ENCODE results near the gene PCSK5. TPM values are rescaled to one million over a fixed set of nuclear protein-coding genes. Genes with fewer than 3 reads are reported as not detected.

The PCSK5 gene
- polyA plus RNA-seq, 3 donors, result 14.4 to 17.8 (median 17.3) TPM

GRCh38 chr9:76137931-76138330 is 247.5 kb downstream of the PCSK5 start:
- no peak for DNase-seq (ENCODE audit: extremely low read depth in 1 of 11, low read depth in 9 of 11, low spot score in 4 of 11)

DNA sequence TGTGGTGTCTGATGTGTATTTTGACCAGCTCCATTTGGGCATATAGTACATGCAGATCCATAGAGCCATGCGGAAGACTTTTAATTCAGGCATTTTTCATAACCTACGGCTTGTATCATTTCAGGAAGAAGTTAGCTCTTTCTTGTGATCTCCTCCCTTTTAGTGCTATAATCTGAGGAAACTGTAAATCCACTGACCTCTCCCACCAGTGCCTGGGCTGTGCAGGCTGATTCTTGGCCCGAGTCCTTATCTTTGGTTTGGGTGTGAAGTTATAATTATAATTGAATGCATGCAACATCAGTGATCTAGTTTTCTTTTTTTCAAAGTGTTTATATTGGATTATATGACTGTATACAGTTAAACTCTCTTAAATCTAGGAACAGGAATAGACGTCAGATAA is 247.9 kb downstream of the PCSK5 start:
- DNase-seq (ENCODE audit: extremely low read depth in 1 of 11, low read depth in 9 of 11, low spot score in 4 of 11), result no peak

DNA sequence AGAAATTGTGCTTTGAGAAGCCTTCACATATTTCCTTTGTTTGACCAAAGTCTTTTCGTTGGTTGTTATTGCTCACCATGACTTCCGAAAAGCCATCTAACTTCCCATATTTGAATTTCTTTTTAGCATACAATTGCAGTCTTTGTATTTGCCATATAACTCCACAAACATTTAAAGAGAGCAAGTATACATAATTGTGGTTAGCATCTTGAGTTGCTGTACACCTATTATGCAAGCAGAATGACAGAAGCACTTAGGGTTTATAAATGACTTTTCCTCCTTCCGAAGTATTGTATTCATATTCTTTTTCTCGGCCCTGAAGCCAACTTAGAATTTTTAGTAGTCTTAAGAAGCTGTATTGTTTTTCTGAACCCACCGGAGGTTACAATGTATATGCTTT is 253.4 kb downstream of the PCSK5 start:
- no peak for DNase-seq (ENCODE audit: extremely low read depth in 1 of 11, low read depth in 9 of 11, low spot score in 4 of 11)

DNA sequence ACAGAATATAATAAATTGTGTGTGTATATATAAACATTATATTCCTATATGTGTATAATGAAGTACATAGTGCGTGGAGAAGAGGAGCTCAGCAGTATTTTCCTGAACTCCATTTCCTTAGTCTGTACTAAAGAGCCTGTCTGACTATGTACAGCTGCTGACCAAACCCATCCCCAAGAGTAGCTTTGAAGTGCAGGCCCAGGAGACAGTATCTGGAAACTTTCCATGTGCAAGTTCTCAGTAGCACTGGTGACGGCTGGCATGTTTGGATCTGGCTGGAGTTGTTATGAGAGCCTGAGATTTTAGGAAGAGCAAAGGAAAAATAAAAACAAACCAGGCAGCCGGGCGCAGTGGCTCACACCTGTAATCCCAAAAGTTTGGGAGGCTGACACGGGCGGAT is 259.5 kb downstream of the PCSK5 start:
- DNase-seq (ENCODE audit: extremely low read depth in 1 of 11, low read depth in 9 of 11, low spot score in 4 of 11), result no peak

DNA sequence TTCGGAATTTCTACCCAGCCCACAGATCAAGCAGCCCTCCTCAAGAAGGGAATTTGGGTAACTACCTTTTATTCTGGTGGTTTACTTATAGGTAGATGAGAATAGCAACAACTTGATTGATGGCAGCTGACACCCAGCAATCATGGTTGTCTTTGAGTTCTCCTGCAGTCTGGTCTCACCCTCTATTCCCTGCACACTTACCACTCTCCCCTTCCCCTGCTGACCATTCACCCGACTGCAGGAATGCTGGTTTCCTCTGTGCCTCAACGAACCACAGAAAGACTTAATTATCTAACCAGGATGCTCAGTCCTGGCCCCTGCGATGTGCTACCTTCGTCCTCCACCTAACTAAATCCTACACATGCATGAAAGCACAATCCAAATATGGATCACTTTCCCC is 260.8 kb downstream of the PCSK5 start:
- no peak for DNase-seq (ENCODE audit: extremely low read depth in 1 of 11, low read depth in 9 of 11, low spot score in 4 of 11)

- DNase-seq (ENCODE audit: extremely low read depth in 1 of 11, low read depth in 9 of 11, low spot score in 4 of 11), result no peak
Measured at GRCh38 chr9:76153339-76153738, 262.9 kb downstream of the PCSK5 start.

DNA sequence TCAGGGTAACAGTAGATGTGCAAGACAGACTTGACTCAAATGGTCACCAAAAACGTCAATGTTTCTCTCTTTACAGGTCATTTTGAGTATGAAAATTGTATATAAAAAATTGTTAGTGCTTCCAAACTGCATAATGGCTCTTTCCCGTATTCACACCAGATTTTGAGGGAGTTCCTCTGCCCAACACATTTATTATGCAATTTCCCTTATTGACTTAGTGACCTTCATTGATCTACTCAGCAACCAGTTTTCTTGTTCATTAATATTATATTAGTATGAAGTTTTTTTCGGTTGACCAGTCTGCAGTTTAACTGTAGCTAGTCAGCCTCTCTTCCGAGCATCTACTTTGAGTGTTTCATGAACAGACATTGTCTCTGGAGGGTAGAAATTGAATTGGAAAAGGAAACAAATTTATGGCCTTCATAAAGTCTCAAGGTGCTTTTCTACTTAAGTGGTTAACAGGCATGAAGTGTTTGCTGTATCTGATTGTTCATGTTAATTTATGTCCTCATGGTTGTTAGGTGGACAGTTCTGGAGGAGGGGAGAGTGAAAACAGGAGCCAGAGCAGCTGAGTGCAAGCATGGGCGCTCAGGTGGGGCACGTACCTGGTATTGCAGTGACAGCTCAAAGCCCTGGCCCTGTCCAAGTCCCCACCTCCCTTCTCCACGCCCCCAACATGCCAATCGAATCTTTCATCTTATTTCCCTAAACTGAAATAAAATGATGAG is 263.6 kb downstream of the PCSK5 start:
- DNase-seq (ENCODE audit: extremely low read depth in 1 of 11, low read depth in 9 of 11, low spot score in 4 of 11), result peak in 1 of 11 donors; percentile 28

- no peak for DNase-seq (ENCODE audit: extremely low read depth in 1 of 11, low read depth in 9 of 11, low spot score in 4 of 11)
Measured at GRCh38 chr9:76155361-76155760, 264.9 kb downstream of the PCSK5 start.

DNA sequence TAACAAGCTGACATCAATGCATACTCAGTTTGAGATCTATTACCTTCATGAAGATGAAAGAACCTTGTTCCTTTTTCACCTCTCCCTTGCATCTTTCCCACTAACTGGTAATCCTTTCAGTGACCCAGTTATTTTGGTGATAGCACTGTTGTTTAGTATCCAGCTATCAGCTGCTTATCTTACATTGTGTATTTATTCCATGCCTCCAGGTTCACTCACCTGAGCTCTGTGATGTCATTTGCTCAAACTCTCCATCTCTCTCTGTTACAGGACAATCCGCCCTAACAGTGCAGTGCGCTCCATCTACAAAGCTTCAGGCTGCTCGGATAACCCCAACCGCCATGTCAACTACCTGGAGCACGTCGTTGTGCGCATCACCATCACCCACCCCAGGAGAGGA is 268.2 kb downstream of the PCSK5 start:
- no peak for DNase-seq (ENCODE audit: extremely low read depth in 1 of 11, low read depth in 9 of 11, low spot score in 4 of 11)

- no peak for DNase-seq (ENCODE audit: extremely low read depth in 1 of 11, low read depth in 9 of 11, low spot score in 4 of 11)
Measured at GRCh38 chr9:76159293-76159926, 268.9 kb downstream of the PCSK5 start.

GRCh38 chr9:76161106-76161505 is 270.6 kb downstream of the PCSK5 start:
- no peak for DNase-seq (ENCODE audit: extremely low read depth in 1 of 11, low read depth in 9 of 11, low spot score in 4 of 11)

- peak in 4 of 11 donors; percentile 22 to 48 (median 42) for DNase-seq (ENCODE audit: extremely low read depth in 1 of 11, low read depth in 9 of 11, low spot score in 4 of 11)
Measured at GRCh38 chr9:76161541-76161940, 271.1 kb downstream of the PCSK5 start.

GRCh38 chr9:76162086-76162730 is 271.7 kb downstream of the PCSK5 start:
- DNase-seq (ENCODE audit: extremely low read depth in 1 of 11, low read depth in 9 of 11, low spot score in 4 of 11), result no peak

DNA sequence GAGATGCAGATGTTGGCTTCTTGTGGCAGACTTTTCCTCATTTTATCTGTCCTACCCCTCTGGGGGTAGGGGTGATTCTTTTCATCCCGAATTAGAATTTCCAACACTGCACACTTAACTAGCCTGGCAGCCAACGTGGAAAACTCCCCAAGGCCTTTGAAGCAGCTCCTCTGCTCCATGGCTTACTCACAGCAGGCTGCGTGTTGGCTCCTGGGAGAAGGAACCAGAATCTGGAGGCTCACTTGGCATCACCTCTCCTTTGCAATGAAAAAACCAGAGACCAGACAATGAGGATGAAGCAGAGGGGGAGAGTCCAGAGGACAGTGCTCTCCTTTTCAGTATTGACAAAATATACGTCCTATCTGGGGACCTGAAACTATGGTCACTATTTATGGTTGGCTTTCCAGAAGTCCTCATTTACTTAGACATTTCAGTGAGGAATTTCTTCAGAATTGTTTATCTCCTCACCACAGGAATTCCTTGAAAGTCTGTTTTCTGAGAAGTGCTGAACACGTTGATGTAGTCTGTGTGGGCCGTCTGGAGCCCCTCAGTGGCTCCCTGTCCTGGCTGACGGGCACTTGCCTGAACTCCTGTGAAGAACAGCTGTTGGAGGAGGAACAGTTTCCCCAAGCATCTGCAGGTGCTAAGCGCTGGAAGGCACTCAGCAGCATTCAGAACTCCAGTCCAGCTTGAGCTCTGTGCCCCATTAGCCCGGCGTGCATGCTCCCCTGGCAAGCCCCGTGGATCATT is 272.5 kb downstream of the PCSK5 start:
- no peak for DNase-seq (ENCODE audit: extremely low read depth in 1 of 11, low read depth in 9 of 11, low spot score in 4 of 11)

DNA sequence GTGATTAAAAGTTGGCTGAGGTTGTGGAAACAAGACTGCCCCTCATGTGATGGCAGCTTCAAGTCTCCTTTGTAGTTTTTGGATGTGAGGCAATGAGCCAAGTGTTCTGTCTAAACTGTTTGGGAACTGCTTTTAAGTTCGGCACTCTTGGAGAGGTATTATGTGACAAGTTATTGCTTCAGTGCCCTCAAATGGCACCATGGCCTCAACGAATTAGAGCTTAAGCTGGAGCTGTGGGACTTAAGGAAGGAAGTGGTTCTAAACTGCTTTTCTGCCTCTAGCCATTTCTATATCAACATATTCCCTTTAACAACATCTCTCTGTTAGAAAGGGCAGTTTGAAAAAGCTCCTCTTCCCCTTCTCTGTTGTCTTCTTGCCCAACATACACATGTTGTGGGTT is 276.1 kb downstream of the PCSK5 start:
- peak in 4 of 11 donors; percentile 30 to 44 (median 38) for DNase-seq (ENCODE audit: extremely low read depth in 1 of 11, low read depth in 9 of 11, low spot score in 4 of 11)

DNA sequence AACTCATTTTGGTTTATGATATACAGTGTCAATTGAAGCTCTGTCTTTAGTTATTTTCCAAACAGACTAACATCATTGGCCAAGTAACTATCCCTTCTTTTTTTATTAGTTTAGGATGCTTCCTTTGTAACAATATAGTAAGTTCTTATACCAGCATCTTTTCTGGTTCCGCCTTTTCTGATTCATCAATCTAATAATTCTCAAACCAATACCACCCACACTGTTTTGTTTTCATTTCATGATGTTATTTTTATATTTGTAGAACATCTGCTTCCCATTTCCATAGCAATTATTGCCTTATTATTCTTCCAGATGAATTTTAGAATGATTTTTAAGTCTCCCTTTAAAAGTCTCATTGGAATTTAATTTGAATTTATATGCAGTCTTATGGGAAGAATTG is 285.7 kb downstream of the PCSK5 start:
- no peak for DNase-seq (ENCODE audit: extremely low read depth in 1 of 11, low read depth in 9 of 11, low spot score in 4 of 11)

DNA sequence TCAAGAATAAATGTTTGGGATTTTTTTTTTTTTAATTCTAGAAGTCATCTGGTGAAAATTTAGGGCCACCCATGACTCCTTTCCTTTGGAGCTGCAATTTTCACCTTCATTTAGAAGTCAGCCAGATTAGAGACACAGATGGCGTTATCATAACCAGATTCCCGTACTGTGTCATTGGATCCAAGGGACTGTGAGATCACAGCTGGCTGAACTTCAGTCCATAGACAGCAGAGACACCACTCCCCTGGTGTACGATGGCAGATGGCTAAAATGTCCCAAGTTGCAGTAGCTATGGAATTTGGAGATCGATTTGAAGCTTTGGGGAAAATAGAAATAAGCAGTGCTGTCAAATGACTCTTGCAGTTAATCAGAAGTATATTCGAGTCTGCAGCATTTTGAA is 287.5 kb downstream of the PCSK5 start:
- no peak for DNase-seq (ENCODE audit: extremely low read depth in 1 of 11, low read depth in 9 of 11, low spot score in 4 of 11)

DNA sequence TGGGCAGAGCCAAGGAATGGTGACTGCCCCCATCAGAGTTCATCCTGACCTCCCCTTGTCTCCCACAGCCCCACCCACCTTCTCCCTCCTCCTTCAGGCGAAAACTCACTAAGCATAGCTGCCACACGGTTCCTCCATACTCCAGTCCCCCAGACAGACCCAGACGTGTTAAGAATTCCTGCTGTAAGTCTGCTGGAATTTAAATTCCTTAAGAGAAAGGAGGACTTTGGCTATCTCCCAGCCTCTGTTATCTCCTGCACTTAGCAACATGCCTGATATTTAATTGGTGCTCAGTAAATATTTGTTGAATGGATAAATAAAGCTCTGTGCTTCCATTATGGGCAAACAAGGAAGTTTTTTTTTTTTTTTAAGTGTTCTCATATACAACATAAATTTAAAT is 290.1 kb downstream of the PCSK5 start:
- DNase-seq (ENCODE audit: extremely low read depth in 1 of 11, low read depth in 9 of 11, low spot score in 4 of 11), result no peak

- no peak for DNase-seq (ENCODE audit: extremely low read depth in 1 of 11, low read depth in 9 of 11, low spot score in 4 of 11)
Measured at GRCh38 chr9:76181020-76181641, 290.7 kb downstream of the PCSK5 start.
